ENCODE measurements around the gene TNFSF12.

DNA sequence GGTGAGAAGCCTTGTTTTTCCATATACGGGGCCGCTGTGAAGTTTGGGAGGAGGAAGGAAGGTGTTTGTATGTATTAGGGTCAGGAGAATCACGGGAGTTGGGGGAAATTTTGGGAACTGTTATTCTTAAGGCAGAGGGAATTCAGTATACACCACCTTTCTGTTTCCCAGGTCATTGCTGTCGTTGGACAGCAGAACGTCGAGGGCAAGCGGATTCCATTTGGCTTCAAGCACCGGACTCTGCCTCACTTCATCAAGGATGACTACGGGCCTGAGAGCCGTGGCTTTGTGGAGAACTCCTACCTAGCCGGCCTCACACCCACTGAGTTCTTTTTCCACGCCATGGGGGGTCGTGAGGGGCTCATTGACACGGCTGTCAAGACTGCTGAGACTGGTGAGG, 47.1 kb upstream of the TNFSF12 start:
- TF ChIP-seq, protein P1, sequence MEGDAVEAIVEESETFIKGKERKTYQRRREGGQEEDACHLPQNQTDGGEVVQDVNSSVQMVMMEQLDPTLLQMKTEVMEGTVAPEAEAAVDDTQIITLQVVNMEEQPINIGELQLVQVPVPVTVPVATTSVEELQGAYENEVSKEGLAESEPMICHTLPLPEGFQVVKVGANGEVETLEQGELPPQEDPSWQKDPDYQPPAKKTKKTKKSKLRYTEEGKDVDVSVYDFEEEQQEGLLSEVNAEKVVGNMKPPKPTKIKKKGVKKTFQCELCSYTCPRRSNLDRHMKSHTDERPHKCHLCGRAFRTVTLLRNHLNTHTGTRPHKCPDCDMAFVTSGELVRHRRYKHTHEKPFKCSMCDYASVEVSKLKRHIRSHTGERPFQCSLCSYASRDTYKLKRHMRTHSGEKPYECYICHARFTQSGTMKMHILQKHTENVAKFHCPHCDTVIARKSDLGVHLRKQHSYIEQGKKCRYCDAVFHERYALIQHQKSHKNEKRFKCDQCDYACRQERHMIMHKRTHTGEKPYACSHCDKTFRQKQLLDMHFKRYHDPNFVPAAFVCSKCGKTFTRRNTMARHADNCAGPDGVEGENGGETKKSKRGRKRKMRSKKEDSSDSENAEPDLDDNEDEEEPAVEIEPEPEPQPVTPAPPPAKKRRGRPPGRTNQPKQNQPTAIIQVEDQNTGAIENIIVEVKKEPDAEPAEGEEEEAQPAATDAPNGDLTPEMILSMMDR (IDR thresholded peaks at IDR 0.05), result no peak
- no peak for TF ChIP-seq POLR2AphosphoS5 (IDR thresholded peaks at IDR 0.05; ENCODE audit: insufficient read depth in 1 of 2, low read depth in 1 of 2)
- no peak for TF ChIP-seq POLR2A (IDR thresholded peaks at IDR 0.05)
